Fibroblast of villous mesenchyme (primary cell): ENCODE results near the gene VEGFC. TPM values are rescaled to one million over a fixed set of nuclear protein-coding genes. Genes with fewer than 3 reads are reported as not detected.
A peak's percentile ranks its signal among the peaks of the same experiment; 100 is the strongest.

ENCODE experiments used
- DNase-seq: peaks from one replicate; pipeline ENCODE4 v3.0.0-alpha.2; 2010; ENCODE audit warnings: low read depth
- H3K4me3 ChIP-seq: 2 replicates; pipeline ENCODE4 v1.5.1; 2011; ENCODE audit warnings: low read depth, mild to moderate bottlenecking, low read length
- CTCF ChIP-seq: IDR thresholded peaks from 2 replicates; pipeline ENCODE4 v1.5.1; 2012; ENCODE audit warnings: low read depth, mild to moderate bottlenecking, low read length; ENCODE audit not compliant: insufficient read depth
- total RNA-seq: library from RNA; depleted of rRNA; stranded (reverse); fragments of >200 nt; gene quantifications from 2 replicates; pipeline ENCODE4 v1.2.3, GENCODE V29; 2012

VEGFC gene
- total RNA-seq, 1 donor, result 77.3 TPM

GRCh38 chr4:176817204-176817603 lies 24.5 kb upstream of the VEGFC start:
- no peak for DNase-seq
- TF ChIP-seq CTCF, result no peak
- H3K4me3 ChIP-seq, result no peak overlapping the region

- TF ChIP-seq CTCF, result no peak
- no peak overlapping the region for H3K4me3 ChIP-seq
- DNase-seq, result no peak
Observed at GRCh38 chr4:176814770-176815169, 22.0 kb upstream of the VEGFC start.

- no peak for TF ChIP-seq CTCF
- no peak for DNase-seq
- no peak overlapping the region for H3K4me3 ChIP-seq
Observed at GRCh38 chr4:176810481-176811249, 17.9 kb upstream of the VEGFC start.

GRCh38 chr4:176806778-176807375 lies 14.2 kb upstream of the VEGFC start:
- no peak for DNase-seq
- TF ChIP-seq CTCF, result no peak
- no peak overlapping the region for H3K4me3 ChIP-seq

GRCh38 chr4:176805155-176805554 lies 12.4 kb upstream of the VEGFC start:
- TF ChIP-seq CTCF, result no peak
- DNase-seq, result peak; percentile 92
- no peak overlapping the region for H3K4me3 ChIP-seq

- DNase-seq, result peak; percentile 56
- TF ChIP-seq CTCF, result no peak
- H3K4me3 ChIP-seq, result no peak overlapping the region
Observed at GRCh38 chr4:176800891-176801534, 8.3 kb upstream of the VEGFC start.
